LNCaP clone FGC (cell line): ENCODE measurements around the gene BMPR1B.

Source experiments
- DNase-seq: peaks from one replicate; pipeline ENCODE4 v3.0.0-alpha.2; 2011; ENCODE audit warnings: low read depth
- H3K4me3 ChIP-seq: 2 replicates; pipeline ENCODE4 v1.5.1; 2011; ENCODE audit warnings: mild to moderate bottlenecking, low read depth, low read length, control low read depth
- CTCF ChIP-seq: IDR thresholded peaks from 2 replicates; pipeline ENCODE4 v1.5.1; 2012; ENCODE audit warnings: mild to moderate bottlenecking; ENCODE audit not compliant: control insufficient read depth, insufficient read depth; ENCODE audit errors: extremely low read depth

The BMPR1B gene

GRCh38 chr4:95068818-95069478 is 311.2 kb downstream of the BMPR1B start:
- no peak for TF ChIP-seq CTCF
- no peak for DNase-seq

GRCh38 chr4:95071851-95072250 is 314.1 kb downstream of the BMPR1B start:
- H3K4me3 ChIP-seq = no peak overlapping the region
- TF ChIP-seq CTCF = no peak
- no peak for DNase-seq

More at GRCh38 chr4:95068818-95069478, 311.2 kb downstream of the BMPR1B start:
- no peak overlapping the region for H3K4me3 ChIP-seq

GRCh38 chr4:95073646-95074045 is 315.9 kb downstream of the BMPR1B start:
- no peak overlapping the region for H3K4me3 ChIP-seq
- no peak for DNase-seq
- no peak for TF ChIP-seq CTCF

GRCh38 chr4:95077864-95078263 is 320.1 kb downstream of the BMPR1B start:
- H3K4me3 ChIP-seq = no peak overlapping the region
- TF ChIP-seq CTCF = no peak
- no peak for DNase-seq

- H3K4me3 ChIP-seq = no peak overlapping the region
- no peak for DNase-seq
- TF ChIP-seq CTCF = no peak
These were observed 323.2 kb downstream of the BMPR1B start for GRCh38 chr4:95080969-95081368.

GRCh38 chr4:95084584-95084983 is 326.8 kb downstream of the BMPR1B start:
- no peak for DNase-seq
- no peak for TF ChIP-seq CTCF
- no peak overlapping the region for H3K4me3 ChIP-seq
